PFSK-1 (cell line): ENCODE data around the gene FMN1.

Experiments
- POLR2AphosphoS5 ChIP-seq: IDR thresholded peaks from 2 replicates; pipeline ENCODE4 v1.6.1; 2012; ENCODE audit warnings: low read depth, mild to moderate bottlenecking, control low read depth, low read length, moderate library complexity
- TAF1 ChIP-seq: IDR thresholded peaks from 2 replicates; pipeline ENCODE4 v1.6.1; 2012; ENCODE audit warnings: low read length, control low read depth, borderline replicate concordance; ENCODE audit not compliant: insufficient read depth
- TF ChIP-seq, protein P1 (sequence below), 2 experiments: IDR thresholded peaks; 2 replicates each; pipeline versions ENCODE4 v1.6.1 to v1.8.0; 2011 to 2012; ENCODE audit warnings: low read depth in 2 of 2, low read length in 2 of 2, control low read depth in 1 of 2, inconsistent platforms in 1 of 2, mild to moderate bottlenecking in 1 of 2, moderate library complexity in 1 of 2; ENCODE audit not compliant: insufficient read depth in 1 of 2

DNA sequence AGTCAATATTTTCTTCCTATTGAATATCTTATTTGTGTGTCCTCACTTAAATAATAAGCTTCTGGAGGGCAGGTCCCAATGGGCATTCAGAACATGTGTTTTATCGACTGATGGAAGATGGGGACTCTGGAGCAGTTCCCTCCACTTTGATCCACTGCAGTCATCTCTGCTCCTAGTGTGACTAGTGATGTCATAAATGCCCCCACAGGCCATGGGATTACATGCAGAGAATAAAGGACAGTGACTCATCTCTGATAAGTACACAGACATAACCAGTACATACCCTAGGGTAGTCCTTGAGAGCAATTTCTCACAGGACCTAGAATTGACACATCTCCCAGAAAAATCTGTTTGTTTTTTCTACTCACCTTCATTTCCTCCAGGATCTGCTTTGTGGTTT lies 49.4 kb upstream of the FMN1 start:
- TF ChIP-seq, protein P1, sequence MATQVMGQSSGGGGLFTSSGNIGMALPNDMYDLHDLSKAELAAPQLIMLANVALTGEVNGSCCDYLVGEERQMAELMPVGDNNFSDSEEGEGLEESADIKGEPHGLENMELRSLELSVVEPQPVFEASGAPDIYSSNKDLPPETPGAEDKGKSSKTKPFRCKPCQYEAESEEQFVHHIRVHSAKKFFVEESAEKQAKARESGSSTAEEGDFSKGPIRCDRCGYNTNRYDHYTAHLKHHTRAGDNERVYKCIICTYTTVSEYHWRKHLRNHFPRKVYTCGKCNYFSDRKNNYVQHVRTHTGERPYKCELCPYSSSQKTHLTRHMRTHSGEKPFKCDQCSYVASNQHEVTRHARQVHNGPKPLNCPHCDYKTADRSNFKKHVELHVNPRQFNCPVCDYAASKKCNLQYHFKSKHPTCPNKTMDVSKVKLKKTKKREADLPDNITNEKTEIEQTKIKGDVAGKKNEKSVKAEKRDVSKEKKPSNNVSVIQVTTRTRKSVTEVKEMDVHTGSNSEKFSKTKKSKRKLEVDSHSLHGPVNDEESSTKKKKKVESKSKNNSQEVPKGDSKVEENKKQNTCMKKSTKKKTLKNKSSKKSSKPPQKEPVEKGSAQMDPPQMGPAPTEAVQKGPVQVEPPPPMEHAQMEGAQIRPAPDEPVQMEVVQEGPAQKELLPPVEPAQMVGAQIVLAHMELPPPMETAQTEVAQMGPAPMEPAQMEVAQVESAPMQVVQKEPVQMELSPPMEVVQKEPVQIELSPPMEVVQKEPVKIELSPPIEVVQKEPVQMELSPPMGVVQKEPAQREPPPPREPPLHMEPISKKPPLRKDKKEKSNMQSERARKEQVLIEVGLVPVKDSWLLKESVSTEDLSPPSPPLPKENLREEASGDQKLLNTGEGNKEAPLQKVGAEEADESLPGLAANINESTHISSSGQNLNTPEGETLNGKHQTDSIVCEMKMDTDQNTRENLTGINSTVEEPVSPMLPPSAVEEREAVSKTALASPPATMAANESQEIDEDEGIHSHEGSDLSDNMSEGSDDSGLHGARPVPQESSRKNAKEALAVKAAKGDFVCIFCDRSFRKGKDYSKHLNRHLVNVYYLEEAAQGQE (IDR thresholded peaks at IDR 0.05; ENCODE audit: insufficient read depth in 1 of 2, low read depth in 2 of 2, low read length in 2 of 2): no peak
- TF ChIP-seq POLR2AphosphoS5 (no peak), TAF1 (no peak)
